ENCODE results near the gene AMER2. TPM values are rescaled to one million over a fixed set of nuclear protein-coding genes. Genes with fewer than 3 reads are reported as not detected.

The AMER2 gene
- total and polyA plus RNA-seq, 2 donors (not counting 1 experiment from before 2014, with no cell fraction given): not detected

DNA sequence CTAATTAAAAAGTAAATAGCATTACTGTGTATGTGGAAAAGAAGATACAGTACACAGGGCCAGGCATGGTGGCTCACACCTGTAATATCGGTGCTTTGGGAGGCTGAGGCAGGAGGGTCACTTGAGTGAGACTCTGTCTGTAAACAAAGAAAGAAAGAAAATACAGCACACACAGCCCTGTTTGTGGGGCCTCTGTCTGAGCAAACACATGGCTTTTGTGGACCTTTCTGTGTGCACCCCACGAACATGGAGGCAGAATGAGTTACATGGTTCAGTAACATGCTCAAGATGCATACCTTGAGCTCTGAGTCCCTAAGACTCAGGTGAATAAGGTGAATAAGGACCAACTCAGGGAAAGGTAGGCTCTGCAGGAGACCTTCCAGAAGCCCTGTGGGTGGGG is 20.0 kb upstream of the AMER2 start:
- peaks cover 0 to 16% (median 2%) of the 10 kb centered on the region in 4 experiments for H3K27me3 ChIP-seq (replicated peaks in 1 of 4; ENCODE audit: control extremely low read depth in 1 of 4, control insufficient read depth in 3 of 4, insufficient read depth in 4 of 4, low read length in 3 of 4)
- no peaks in the 10 kb centered on the region for H3K4me1 Mint-ChIP-seq
- H3K4me1 ChIP-seq (ENCODE audit: control insufficient read depth in 2 of 2, insufficient read depth in 2 of 2, low read length in 2 of 2): no peaks in the 10 kb centered on the region
- H3K4me2 ChIP-seq (replicated peaks; ENCODE audit: low read depth, low read length, poor library complexity, severe bottlenecking): no peak overlapping the region
- no peaks in the 10 kb centered on the region for H4K20me1 ChIP-seq (ENCODE audit: control insufficient read depth, insufficient read depth, low read length, poor library complexity, severe bottlenecking)
- H3K9ac ChIP-seq (ENCODE audit: low read length): no peak overlapping the region
- no peak overlapping the region for H2AFZ ChIP-seq (ENCODE audit: insufficient read depth, low read depth, low read length, poor library complexity, severe bottlenecking)
- no peak overlapping the region for H3K4me3 ChIP-seq (ENCODE audit: control extremely low read depth in 1 of 5, extremely low read depth in 1 of 5, insufficient read depth in 1 of 5, low read depth in 2 of 5, low read length in 4 of 5)
- no peak overlapping the region for H3K27ac ChIP-seq (ENCODE audit: low read length in 2 of 2)
- H3K4me3 Mint-ChIP-seq: no peak overlapping the region
- ATAC-seq (ENCODE audit: low read depth) (no peak), DNase-seq (no peak)
- no peaks in the 10 kb centered on the region for H3K36me3 ChIP-seq (replicated peaks in 1 of 2; ENCODE audit: control extremely low read depth in 1 of 2, control insufficient read depth in 1 of 2, extremely low read depth in 1 of 2, insufficient read depth in 2 of 2, low read length in 1 of 2)
- TF ChIP-seq, protein P1, sequence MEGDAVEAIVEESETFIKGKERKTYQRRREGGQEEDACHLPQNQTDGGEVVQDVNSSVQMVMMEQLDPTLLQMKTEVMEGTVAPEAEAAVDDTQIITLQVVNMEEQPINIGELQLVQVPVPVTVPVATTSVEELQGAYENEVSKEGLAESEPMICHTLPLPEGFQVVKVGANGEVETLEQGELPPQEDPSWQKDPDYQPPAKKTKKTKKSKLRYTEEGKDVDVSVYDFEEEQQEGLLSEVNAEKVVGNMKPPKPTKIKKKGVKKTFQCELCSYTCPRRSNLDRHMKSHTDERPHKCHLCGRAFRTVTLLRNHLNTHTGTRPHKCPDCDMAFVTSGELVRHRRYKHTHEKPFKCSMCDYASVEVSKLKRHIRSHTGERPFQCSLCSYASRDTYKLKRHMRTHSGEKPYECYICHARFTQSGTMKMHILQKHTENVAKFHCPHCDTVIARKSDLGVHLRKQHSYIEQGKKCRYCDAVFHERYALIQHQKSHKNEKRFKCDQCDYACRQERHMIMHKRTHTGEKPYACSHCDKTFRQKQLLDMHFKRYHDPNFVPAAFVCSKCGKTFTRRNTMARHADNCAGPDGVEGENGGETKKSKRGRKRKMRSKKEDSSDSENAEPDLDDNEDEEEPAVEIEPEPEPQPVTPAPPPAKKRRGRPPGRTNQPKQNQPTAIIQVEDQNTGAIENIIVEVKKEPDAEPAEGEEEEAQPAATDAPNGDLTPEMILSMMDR (IDR thresholded peaks at IDR 0.05): no peak
- no peaks in the 10 kb centered on the region for H3K9me3 Mint-ChIP-seq (ENCODE audit: insufficient read depth)
- ChIA-PET CTCF (no interaction called here), POLR2A (no interaction called here)
- 95% methylated on average over 2 of the region's 2 CpGs for WGBS (ENCODE audit: insufficient coverage)
- H3K27ac Mint-ChIP-seq: no peak overlapping the region
- intact Hi-C loops (cut with micrococcal nuclease): no loop called here
- H3K9me3 ChIP-seq (ENCODE audit: control extremely low read depth in 1 of 3, control insufficient read depth in 2 of 3, insufficient read depth in 1 of 3, low read length in 2 of 3): no peaks in the 10 kb centered on the region
- H3K27me3 Mint-ChIP-seq: peaks cover 45% of the 10 kb centered on the region
- no peaks in the 10 kb centered on the region for H3K79me2 ChIP-seq (ENCODE audit: control insufficient read depth, insufficient read depth, low read length)

DNA sequence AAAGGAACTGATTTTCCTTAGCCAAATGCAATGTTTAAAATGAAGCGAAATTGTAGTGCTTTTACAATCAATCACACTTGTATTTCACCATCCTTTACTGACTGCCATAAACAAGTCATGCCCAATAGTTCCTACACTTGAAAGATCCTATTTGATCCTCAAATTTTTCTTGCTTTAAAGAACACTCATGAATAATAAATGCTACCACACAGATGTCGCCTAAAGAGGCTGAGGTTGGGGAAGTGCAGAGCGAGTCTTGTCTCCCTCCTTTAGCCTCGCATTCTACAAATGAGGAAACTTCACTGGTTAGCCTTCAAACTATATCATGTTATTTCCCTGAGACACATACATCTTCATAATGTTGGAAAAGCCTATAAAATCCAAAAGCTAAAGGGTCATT is 18.7 kb upstream of the AMER2 start:
- H3K4me3 Mint-ChIP-seq: no peak overlapping the region
- CTCF ChIA-PET: interaction anchor here (1.3 kb wide), 1 partner anchor 9 kb away, joined by 3 read pairs; no protein-coding TSS in a partner anchor
- ATAC-seq (ENCODE audit: low read depth) (no peak), DNase-seq (no peak)
- H3K9me3 ChIP-seq (ENCODE audit: control extremely low read depth in 1 of 3, control insufficient read depth in 2 of 3, insufficient read depth in 1 of 3, low read length in 2 of 3): no peaks in the 10 kb centered on the region
- TF ChIP-seq EZH2 (IDR thresholded peaks at IDR 0.05; ENCODE audit: borderline replicate concordance, insufficient read depth, low read depth, low read length, poor library complexity, severe bottlenecking): no peak
- TF ChIP-seq, protein P1 (IDR thresholded peaks at IDR 0.05): no peak
- POLR2A ChIA-PET: no interaction called here
- H3K4me1 ChIP-seq (ENCODE audit: control insufficient read depth in 2 of 2, insufficient read depth in 2 of 2, low read length in 2 of 2): no peaks in the 10 kb centered on the region
- H3K9me3 Mint-ChIP-seq (ENCODE audit: insufficient read depth): no peaks in the 10 kb centered on the region
- peaks cover 46% of the 10 kb centered on the region for H3K27me3 Mint-ChIP-seq
- intact Hi-C loops (cut with micrococcal nuclease): no loop called here
- H2AFZ ChIP-seq (ENCODE audit: insufficient read depth, low read depth, low read length, poor library complexity, severe bottlenecking): no peak overlapping the region
- H3K27me3 ChIP-seq (replicated peaks in 1 of 4; ENCODE audit: control extremely low read depth in 1 of 4, control insufficient read depth in 3 of 4, insufficient read depth in 4 of 4, low read length in 3 of 4): peaks cover 0 to 16% (median 2%) of the 10 kb centered on the region in 4 experiments
- no peaks in the 10 kb centered on the region for H3K79me2 ChIP-seq (ENCODE audit: control insufficient read depth, insufficient read depth, low read length)
- no peak overlapping the region for H3K27ac Mint-ChIP-seq
- no peaks in the 10 kb centered on the region for H3K4me1 Mint-ChIP-seq
- no peak overlapping the region for H3K4me3 ChIP-seq (ENCODE audit: control extremely low read depth in 1 of 5, extremely low read depth in 1 of 5, insufficient read depth in 1 of 5, low read depth in 2 of 5, low read length in 4 of 5)
- no peaks in the 10 kb centered on the region for H4K20me1 ChIP-seq (ENCODE audit: control insufficient read depth, insufficient read depth, low read length, poor library complexity, severe bottlenecking)
- H3K4me2 ChIP-seq (replicated peaks; ENCODE audit: low read depth, low read length, poor library complexity, severe bottlenecking): no peak overlapping the region
- no peaks in the 10 kb centered on the region for H3K36me3 ChIP-seq (replicated peaks in 1 of 2; ENCODE audit: control extremely low read depth in 1 of 2, control insufficient read depth in 1 of 2, extremely low read depth in 1 of 2, insufficient read depth in 2 of 2, low read length in 1 of 2)
- no peak overlapping the region for H3K27ac ChIP-seq (ENCODE audit: low read length in 2 of 2)
- no CpG with 5 or more reads among the region's 4 CpGs for WGBS (ENCODE audit: insufficient coverage)
- H3K9ac ChIP-seq (ENCODE audit: low read length): no peak overlapping the region

Measured in B cell (primary cell).